Keratinocyte (primary cell): Measurements from ENCODE around the gene UBASH3B. TPM values are rescaled to one million over a fixed set of nuclear protein-coding genes. Genes with fewer than 3 reads are reported as not detected.

ENCODE experiments used
- DNase-seq: peaks from one replicate; pipeline ENCODE4 v3.0.0-alpha.2; 2011; ENCODE audit warnings: low read depth, missing footprints, low spot score
- FAIRE-seq: peaks from 2 replicates; lab custom pipeline; 2011; peaks lifted over from hg19 to GRCh38; lab: Jason Lieb, UNC
- H2AFZ ChIP-seq: 2 replicates; pipeline ENCODE4 v1.6.0; 2012; ENCODE audit warnings: low read length, control low read depth, inconsistent platforms; ENCODE audit not compliant: control insufficient read depth
- H3K27ac ChIP-seq: 2 replicates; pipeline ENCODE4 v1.5.1; 2011; ENCODE audit warnings: low read length; ENCODE audit not compliant: control insufficient read depth, insufficient read depth
- H3K27me3 ChIP-seq: 3 replicates; pipeline ENCODE4 v1.6.0; 2011; ENCODE audit warnings: low read length; ENCODE audit not compliant: control insufficient read depth, insufficient read depth; ENCODE audit errors: extremely low read depth
- H3K36me3 ChIP-seq, 2 experiments: 2 replicates in 1 of 2; 3 replicates in 1 of 2; pipeline ENCODE4 v1.5.1; 2011; ENCODE audit warnings: low read length in 2 of 2, mild to moderate bottlenecking in 1 of 2; ENCODE audit not compliant: control insufficient read depth in 2 of 2, insufficient read depth in 2 of 2; ENCODE audit errors: extremely low read depth in 1 of 2
- H3K4me1 ChIP-seq: 3 replicates; pipeline ENCODE4 v1.5.1; 2011; ENCODE audit warnings: low read length; ENCODE audit not compliant: control insufficient read depth, insufficient read depth; ENCODE audit errors: extremely low read depth
- H3K4me2 ChIP-seq: 3 replicates; pipeline ENCODE4 v1.6.0; 2011; ENCODE audit warnings: low read depth, low read length; ENCODE audit not compliant: control insufficient read depth, insufficient read depth; ENCODE audit errors: extremely low read depth
- H3K4me3 ChIP-seq, 3 experiments: fragments of 200-600 bp in 1 of 3; sonication (generic) in 1 of 3; 2 replicates in 2 of 3; 3 replicates in 1 of 3; pipeline ENCODE4 v1.5.1; 2011 to 2016; ENCODE audit warnings: low read length in 3 of 3, mild to moderate bottlenecking in 3 of 3, control low read depth in 2 of 3, inconsistent platforms in 1 of 3, low read depth in 1 of 3, mixed read lengths in 1 of 3, mixed run types in 1 of 3, moderate library complexity in 1 of 3; ENCODE audit not compliant: control insufficient read depth in 2 of 3, insufficient read depth in 2 of 3; ENCODE audit errors: extremely low read depth in 1 of 3
- H3K79me2 ChIP-seq: 2 replicates; pipeline ENCODE4 v1.6.0; 2012; ENCODE audit warnings: low read length; ENCODE audit not compliant: control insufficient read depth, insufficient read depth
- H3K9ac ChIP-seq: 3 replicates; pipeline ENCODE4 v1.6.0; 2011; ENCODE audit warnings: low read length; ENCODE audit not compliant: control insufficient read depth, insufficient read depth; ENCODE audit errors: extremely low read depth
- H3K9me1 ChIP-seq: 3 replicates; pipeline ENCODE4 v1.6.0; 2011; ENCODE audit warnings: low read length; ENCODE audit not compliant: control insufficient read depth, insufficient read depth; ENCODE audit errors: extremely low read depth
- H3K9me3 ChIP-seq: 2 replicates; pipeline ENCODE4 v1.5.1; 2012; ENCODE audit warnings: low read depth, low read length; ENCODE audit not compliant: control insufficient read depth
- H4K20me1 ChIP-seq: 3 replicates; pipeline ENCODE4 v1.6.0; 2011; ENCODE audit warnings: low read length; ENCODE audit not compliant: control insufficient read depth, insufficient read depth; ENCODE audit errors: extremely low read depth
- EZH2 ChIP-seq: IDR thresholded peaks from one replicate; pipeline ENCODE4 v1.6.1; 2012; ENCODE audit warnings: inconsistent platforms, mild to moderate bottlenecking, low read length, moderate library complexity
- dilution Hi-C: fragments of 300-500 bp; cut with MboI; formaldehyde crosslinking; loops from one replicate; pipeline ENCODE4 v1.7.0; 2020; ENCODE audit warnings: low sequenced_read_pairs; ENCODE audit not compliant: extremely low pct_ligation_motif_present
- polyA plus RNA-seq, 5 experiments: library from polyadenylated mRNA; depleted of rRNA in 3 of 5; stranded (reverse) in 3 of 5; stranded (forward) in 1 of 5; unstranded in 1 of 5; fragments of >200 nt; gene quantifications; 1 replicate in 1 of 5; 2 replicates in 3 of 5; 3 replicates in 1 of 5; pipeline versions ENCODE4 v1.2.1 to v1.2.3, GENCODE V29; 2011 to 2012; ENCODE audit warnings: missing spikeins in 2 of 5, low read depth in 1 of 5, low replicate concordance in 1 of 5
- TF ChIP-seq, protein P1 (sequence below), 3 experiments: IDR thresholded peaks in 1 of 3; conservative IDR thresholded peaks in 1 of 3; optimal IDR thresholded peaks in 1 of 3; 2 replicates in 2 of 3; 3 replicates in 1 of 3; pipeline versions ENCODE3 to v1.5.1; 2011; ENCODE audit warnings: low read length in 3 of 3, mild to moderate bottlenecking in 3 of 3, moderate library complexity in 2 of 3, control low read depth in 1 of 3, inconsistent platforms in 1 of 3; ENCODE audit not compliant: insufficient read depth in 2 of 3; ENCODE audit errors: extremely low read depth in 1 of 3

Gene UBASH3B
- polyA plus RNA-seq, 1 donor (not counting 4 experiments of a cell fraction or from before 2014, with no cell fraction given) = 25.0 TPM

DNA sequence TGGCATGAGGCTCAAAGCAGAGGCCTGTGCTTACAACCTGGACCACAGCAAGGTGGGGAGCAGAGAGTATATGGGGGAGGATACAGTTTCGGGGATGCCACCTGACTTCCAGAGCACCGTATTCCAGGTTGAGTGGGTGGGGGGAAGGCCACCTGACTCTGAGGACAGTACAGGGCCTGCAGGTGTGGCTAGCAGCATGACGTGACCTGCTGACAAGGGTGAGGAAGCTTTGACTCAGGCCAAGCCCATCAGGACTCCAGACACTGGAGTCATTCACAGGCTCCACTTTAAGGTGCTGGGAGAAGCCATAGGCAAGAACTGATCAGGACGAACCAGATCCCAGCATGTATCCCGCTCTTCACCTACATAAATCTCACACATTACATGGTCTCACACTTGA is 148.2 kb downstream of the UBASH3B start:
- dilution Hi-C loops = no loop called here
- Histone ChIP-seq H3K4me2 (peak overlapping the region; percentile 79), H4K20me1 (no peaks in the 10 kb centered on the region), H3K9me3 (no peaks in the 10 kb centered on the region), H3K4me3 (peak overlapping the region in 1 of 3 experiments; percentile 11), H2AFZ (peak overlapping the region; percentile 19), H3K9ac (peak overlapping the region; percentile 84), H3K9me1 (no peaks in the 10 kb centered on the region), H3K27ac (peak overlapping the region; percentile 99), H3K36me3 (peaks cover 4 to 5% of the 10 kb centered on the region in 2 experiments), H3K27me3 (no peaks in the 10 kb centered on the region), H3K4me1 (peaks cover 46% of the 10 kb centered on the region), H3K79me2 (no peaks in the 10 kb centered on the region)
- FAIRE-seq (no peak), DNase-seq (peak; percentile 88)
- TF ChIP-seq, protein P1, sequence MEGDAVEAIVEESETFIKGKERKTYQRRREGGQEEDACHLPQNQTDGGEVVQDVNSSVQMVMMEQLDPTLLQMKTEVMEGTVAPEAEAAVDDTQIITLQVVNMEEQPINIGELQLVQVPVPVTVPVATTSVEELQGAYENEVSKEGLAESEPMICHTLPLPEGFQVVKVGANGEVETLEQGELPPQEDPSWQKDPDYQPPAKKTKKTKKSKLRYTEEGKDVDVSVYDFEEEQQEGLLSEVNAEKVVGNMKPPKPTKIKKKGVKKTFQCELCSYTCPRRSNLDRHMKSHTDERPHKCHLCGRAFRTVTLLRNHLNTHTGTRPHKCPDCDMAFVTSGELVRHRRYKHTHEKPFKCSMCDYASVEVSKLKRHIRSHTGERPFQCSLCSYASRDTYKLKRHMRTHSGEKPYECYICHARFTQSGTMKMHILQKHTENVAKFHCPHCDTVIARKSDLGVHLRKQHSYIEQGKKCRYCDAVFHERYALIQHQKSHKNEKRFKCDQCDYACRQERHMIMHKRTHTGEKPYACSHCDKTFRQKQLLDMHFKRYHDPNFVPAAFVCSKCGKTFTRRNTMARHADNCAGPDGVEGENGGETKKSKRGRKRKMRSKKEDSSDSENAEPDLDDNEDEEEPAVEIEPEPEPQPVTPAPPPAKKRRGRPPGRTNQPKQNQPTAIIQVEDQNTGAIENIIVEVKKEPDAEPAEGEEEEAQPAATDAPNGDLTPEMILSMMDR (optimal IDR thresholded peaks at IDR 0.05 in 1 of 3, IDR thresholded peaks at IDR 0.05 in 1 of 3, conservative IDR thresholded peaks at IDR 0.05 in 1 of 3; ENCODE audit: extremely low read depth in 1 of 3, insufficient read depth in 2 of 3, low read length in 3 of 3) = no peak
- no peak for TF ChIP-seq EZH2

DNA sequence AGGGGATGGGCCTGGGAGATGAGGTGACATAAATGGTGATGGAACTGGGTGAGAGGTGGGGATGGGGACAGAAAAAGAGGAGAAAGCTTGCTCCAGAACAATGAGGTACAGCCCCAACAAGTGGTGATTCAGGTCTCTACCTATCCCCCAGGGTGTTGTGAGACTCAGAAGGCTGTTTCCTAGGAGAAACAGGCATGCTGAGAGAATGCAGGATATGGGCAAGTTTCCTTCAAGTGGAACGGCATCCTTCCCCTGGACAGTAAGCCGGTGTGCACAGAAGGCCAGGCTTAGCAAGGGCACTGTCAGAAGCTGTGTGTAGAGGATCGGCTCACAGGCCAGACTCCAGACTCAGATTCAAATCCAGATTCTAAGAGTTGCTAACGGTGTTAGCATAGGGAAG is 148.6 kb downstream of the UBASH3B start:
- Histone ChIP-seq H3K4me3 (peak overlapping the region in 2 of 3 experiments; percentile 14), H3K9me3 (no peaks in the 10 kb centered on the region), H2AFZ (no peak overlapping the region), H3K9ac (peak overlapping the region; percentile 84), H3K79me2 (no peaks in the 10 kb centered on the region), H3K4me1 (peaks cover 47% of the 10 kb centered on the region), H3K27me3 (no peaks in the 10 kb centered on the region), H4K20me1 (no peaks in the 10 kb centered on the region), H3K27ac (peak overlapping the region; percentile 99), H3K9me1 (no peaks in the 10 kb centered on the region), H3K4me2 (peak overlapping the region; percentile 79), H3K36me3 (peaks cover 0 to 5% of the 10 kb centered on the region in 2 experiments)
- FAIRE-seq (peak; percentile 98), DNase-seq (peak; percentile 77)
- dilution Hi-C loops = no loop called here
- no peak for TF ChIP-seq EZH2
- TF ChIP-seq, protein P1 (optimal IDR thresholded peaks at IDR 0.05 in 1 of 3, IDR thresholded peaks at IDR 0.05 in 1 of 3, conservative IDR thresholded peaks at IDR 0.05 in 1 of 3; ENCODE audit: extremely low read depth in 1 of 3, insufficient read depth in 2 of 3, low read length in 3 of 3) = no peak
